CD14-positive monocyte (primary cell): ENCODE measurements around the gene RAB26. TPM values are rescaled to one million over a fixed set of nuclear protein-coding genes. Genes with fewer than 3 reads are reported as not detected.

Experiments
- DNase-seq, 3 donors: peaks; one replicate each; pipeline ENCODE4 v3.0.0-alpha.2; 2011 to 2022
- H2AFZ ChIP-seq: 2 replicates; pipeline ENCODE4 v1.6.0; 2012; ENCODE audit warnings: mild to moderate bottlenecking, low read depth, low read length, inconsistent platforms; ENCODE audit not compliant: insufficient read depth, poor library complexity, severe bottlenecking
- H3K27ac ChIP-seq, 2 donors: 1 replicate in 1 of 2; 2 replicates in 1 of 2; pipeline ENCODE4 v1.5.1; 2012 to 2013; ENCODE audit warnings: low read length in 2 of 2, control low read depth in 1 of 2, inconsistent platforms in 1 of 2, low read depth in 1 of 2, mild to moderate bottlenecking in 1 of 2
- H3K27me3 ChIP-seq, 2 donors: one replicate each; pipeline versions ENCODE4 v1.6.0 to v1.6.1; 2011 to 2013; ENCODE audit warnings: low read length in 2 of 2; ENCODE audit not compliant: control insufficient read depth in 2 of 2, insufficient read depth in 2 of 2
- H3K36me3 ChIP-seq, 2 donors: replicated peaks in 1 of 2; 1 replicate in 1 of 2; 2 replicates in 1 of 2; pipeline versions ENCODE4 v1.5.1 to v1.6.1; 2012 to 2013; ENCODE audit warnings: low read length in 2 of 2, control low read depth in 1 of 2, inconsistent platforms in 1 of 2, mild to moderate bottlenecking in 1 of 2; ENCODE audit not compliant: insufficient read depth in 2 of 2, control insufficient read depth in 1 of 2
- H3K4me1 ChIP-seq, 2 donors: 1 replicate in 1 of 2; 2 replicates in 1 of 2; pipeline versions ENCODE4 v1.5.1 to v1.6.1; 2012 to 2013; ENCODE audit warnings: low read length in 2 of 2, control low read depth in 1 of 2, inconsistent platforms in 1 of 2, mild to moderate bottlenecking in 1 of 2, moderate library complexity in 1 of 2; ENCODE audit not compliant: insufficient read depth in 2 of 2, control insufficient read depth in 1 of 2
- H3K4me2 ChIP-seq: replicated peaks from 2 replicates; pipeline ENCODE3; 2012; ENCODE audit warnings: low read length, moderate library complexity, mild to moderate bottlenecking; ENCODE audit not compliant: poor library complexity, severe bottlenecking; ENCODE audit errors: extremely low read depth
- H3K4me3 ChIP-seq, 3 experiments: fragments of 200-600 bp in 1 of 3; sonication (generic) in 1 of 3; replicated peaks in 1 of 3; 1 replicate in 2 of 3; 2 replicates in 1 of 3; pipeline ENCODE4 v1.5.1; 2011 to 2013; ENCODE audit warnings: low read length in 3 of 3, mild to moderate bottlenecking in 3 of 3, control low read depth in 2 of 3, low read depth in 2 of 3, inconsistent platforms in 1 of 3, moderate library complexity in 1 of 3
- H3K79me2 ChIP-seq: 2 replicates; pipeline ENCODE4 v1.6.0; 2012; ENCODE audit warnings: mild to moderate bottlenecking, control low read depth, inconsistent platforms, low read length, moderate library complexity; ENCODE audit not compliant: insufficient read depth
- H3K9ac ChIP-seq: 2 replicates; pipeline ENCODE4 v1.6.0; 2017; ENCODE audit warnings: low read length, mild to moderate bottlenecking; ENCODE audit not compliant: insufficient read depth, poor library complexity, severe bottlenecking
- H3K9me3 ChIP-seq, 2 donors: replicated peaks in 1 of 2; 1 replicate in 1 of 2; 2 replicates in 1 of 2; pipeline versions ENCODE4 v1.5.1 to v1.6.1; 2012 to 2013; ENCODE audit warnings: low read length in 2 of 2, control low read depth in 1 of 2; ENCODE audit not compliant: control insufficient read depth in 1 of 2, insufficient read depth in 1 of 2
- H4K20me1 ChIP-seq: 2 replicates; pipeline ENCODE4 v1.6.0; 2012; ENCODE audit warnings: mild to moderate bottlenecking, low read length, control low read depth, moderate library complexity; ENCODE audit not compliant: insufficient read depth
- H3K27ac Mint-ChIP-seq, 7 donors: one replicate each; pipeline ENCODE4 v1.8.0; 2020; ENCODE audit warnings: mild to moderate bottlenecking in 7 of 7, mixed read lengths in 7 of 7, moderate library complexity in 6 of 7, inconsistent platforms in 2 of 7
- H3K27me3 Mint-ChIP-seq, 3 donors: one replicate each; pipeline ENCODE4 v1.8.0; 2021 to 2022; ENCODE audit warnings: low read depth in 3 of 3, mild to moderate bottlenecking in 3 of 3, mixed read lengths in 3 of 3, moderate library complexity in 3 of 3, inconsistent platforms in 1 of 3
- H3K36me3 Mint-ChIP-seq, 2 donors: one replicate each; pipeline ENCODE4 v1.8.0; 2020; ENCODE audit warnings: mixed read lengths in 2 of 2, inconsistent platforms in 1 of 2, mild to moderate bottlenecking in 1 of 2
- H3K4me1 Mint-ChIP-seq: one replicate; pipeline ENCODE4 v1.8.0; 2020; ENCODE audit warnings: mild to moderate bottlenecking, mixed read lengths
- H3K4me3 Mint-ChIP-seq, 2 donors: one replicate each; pipeline ENCODE4 v1.8.0; 2020; ENCODE audit warnings: mild to moderate bottlenecking in 2 of 2, mixed read lengths in 2 of 2, moderate library complexity in 1 of 2
- H3K9me3 Mint-ChIP-seq, 7 donors: one replicate each; pipeline ENCODE4 v1.8.0; 2020 to 2022; ENCODE audit warnings: mixed read lengths in 7 of 7, mild to moderate bottlenecking in 6 of 7, moderate library complexity in 6 of 7, inconsistent platforms in 2 of 7
- CTCF ChIP-seq: fragments of 200-600 bp; IDR thresholded peaks from one replicate; pipeline ENCODE4 v1.8.0; 2022; ENCODE audit warnings: antibody characterized with exemption, mild to moderate bottlenecking
- WGBS: methylation state at CpG from one replicate; pipeline ENCODE4 v1.1.5; 2013; ENCODE audit warnings: missing lambda C conversion rate; ENCODE audit not compliant: insufficient coverage; 5-methylcytosine and 5-hydroxymethylcytosine counted together
- intact Hi-C, 2 donors: fragments of 100-400 bp; cut with micrococcal nuclease; formaldehyde crosslinking; loops; one replicate each; pipeline versions ENCODE4 v1.15.0 to v1.15.1; 2023
- polyA plus RNA-seq, 3 donors: library from polyadenylated mRNA; depleted of rRNA in 1 of 3; unstranded in 2 of 3; stranded (reverse) in 1 of 3; fragments of 300-500 nt in 2 of 3; fragments of >200 nt in 1 of 3; fragmentation: Illumina TruSeq in 2 of 3; gene quantifications; 1 replicate in 2 of 3; 2 replicates in 1 of 3; pipeline ENCODE4 v1.2.3, GENCODE V29; 2012 to 2021

Gene RAB26
- polyA plus RNA-seq, 3 donors: not detected

- H3K27me3 Mint-ChIP-seq: peaks cover 13 to 31% (median 15%) of the 10 kb centered on the region in 3 donors
- Histone ChIP-seq H3K9ac (no peak overlapping the region), H3K27me3 (peaks cover 0 to 24% of the 10 kb centered on the region in 2 donors), H3K4me3 (no peak overlapping the region), H4K20me1 (peaks cover 64% of the 10 kb centered on the region), H3K4me2 (no peak overlapping the region), H3K36me3 (peaks cover 3 to 9% of the 10 kb centered on the region in 2 donors), H3K4me1 (peaks cover 41 to 51% of the 10 kb centered on the region in 2 donors), H3K27ac (no peak overlapping the region), H3K9me3 (no peaks in the 10 kb centered on the region), H3K79me2 (peaks cover 35% of the 10 kb centered on the region), H2AFZ (no peak overlapping the region)
- no peak for TF ChIP-seq CTCF
- intact Hi-C loops: loop anchor here (5.0 to 10.0 kb wide), 5 partner anchors 128 to 354 kb away; partner anchors contain the start of genes ZNF598 (in 2 of the 2) and MSRB1 (in 1 of the 2)
- H3K27ac Mint-ChIP-seq: no peak overlapping the region
- WGBS: 87% methylated on average over 10 of the region's 18 CpGs
- peaks cover 10 to 18% of the 10 kb centered on the region in 2 donors for H3K36me3 Mint-ChIP-seq
- no peak for DNase-seq
- H3K4me1 Mint-ChIP-seq: peaks cover 48% of the 10 kb centered on the region
- peaks cover 0 to 6% (median 0%) of the 10 kb centered on the region in 7 donors for H3K9me3 Mint-ChIP-seq
- no peak overlapping the region for H3K4me3 Mint-ChIP-seq
Measured at GRCh38 chr16:2150418-2151187, 2.2 kb downstream of the RAB26 start.

- Histone ChIP-seq H3K27me3 (peaks cover 0 to 24% of the 10 kb centered on the region in 2 donors), H3K9me3 (no peaks in the 10 kb centered on the region), H3K36me3 (peaks cover 3 to 9% of the 10 kb centered on the region in 2 donors), H3K4me1 (peaks cover 44 to 56% of the 10 kb centered on the region in 2 donors), H2AFZ (no peak overlapping the region), H3K9ac (no peak overlapping the region), H3K4me3 (no peak overlapping the region), H3K79me2 (peaks cover 42% of the 10 kb centered on the region), H4K20me1 (peaks cover 69% of the 10 kb centered on the region), H3K4me2 (no peak overlapping the region), H3K27ac (no peak overlapping the region)
- WGBS: 86% methylated on average over 11 of the region's 13 CpGs
- intact Hi-C loops: loop anchor here (5.0 to 10.0 kb wide), 5 partner anchors 129 to 353 kb away; partner anchors contain the start of genes ZNF598 (in 2 of the 2) and MSRB1 (in 1 of the 2)
- peaks cover 53% of the 10 kb centered on the region for H3K4me1 Mint-ChIP-seq
- peaks cover 0 to 6% (median 0%) of the 10 kb centered on the region in 7 donors for H3K9me3 Mint-ChIP-seq
- no peak overlapping the region for H3K4me3 Mint-ChIP-seq
- no peak for DNase-seq
- H3K36me3 Mint-ChIP-seq: peaks cover 10 to 18% of the 10 kb centered on the region in 2 donors
- H3K27me3 Mint-ChIP-seq: peaks cover 13 to 30% (median 15%) of the 10 kb centered on the region in 3 donors
- no peak for TF ChIP-seq CTCF
- peak overlapping the region in 1 of 7 donors; percentile 19 for H3K27ac Mint-ChIP-seq
Measured at GRCh38 chr16:2151188-2152091, 3.0 kb downstream of the RAB26 start.
